Retinal pigment epithelial cell (primary cell): ENCODE results near the gene ARVCF.

Experiments used
- DNase-seq: peaks from one replicate; pipeline ENCODE4 v3.0.0-alpha.2; 2010; ENCODE audit warnings: low read depth
- H3K4me3 ChIP-seq: 2 replicates; pipeline ENCODE4 v1.5.1; 2011; ENCODE audit warnings: mild to moderate bottlenecking, low read length, control low read depth, moderate library complexity
- TF ChIP-seq, protein P1 (sequence below): conservative IDR thresholded peaks from 2 replicates; pipeline ENCODE4 v1.5.1; 2011; ENCODE audit warnings: low read depth, low read length, control low read depth, inconsistent platforms

ARVCF gene

DNA sequence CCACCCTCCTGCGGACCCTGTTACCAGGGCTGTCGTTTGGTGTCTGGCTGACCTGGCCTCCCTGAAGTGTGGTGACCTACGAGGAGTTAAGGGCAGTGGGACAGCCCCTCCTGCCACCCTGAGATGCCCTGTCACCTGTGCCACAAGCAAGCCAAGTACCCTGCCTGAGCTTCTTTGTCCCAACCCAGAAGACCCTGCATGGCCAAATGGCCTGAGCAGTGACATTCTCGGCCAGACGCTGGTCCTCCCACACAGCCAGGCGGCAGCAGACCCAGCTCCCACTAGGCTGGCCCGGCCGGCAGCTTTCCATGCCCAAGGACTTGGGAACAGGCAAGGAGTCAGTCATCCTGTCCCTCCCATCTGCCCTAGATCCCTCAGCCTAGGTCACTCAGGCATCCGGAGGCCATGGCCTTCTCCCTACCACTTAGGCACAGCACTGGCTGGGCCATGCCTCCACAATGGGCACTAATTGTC, 7.6 kb downstream of the ARVCF start:
- H3K4me3 ChIP-seq: no peak overlapping the region
- DNase-seq: no peak
- TF ChIP-seq, protein P1, sequence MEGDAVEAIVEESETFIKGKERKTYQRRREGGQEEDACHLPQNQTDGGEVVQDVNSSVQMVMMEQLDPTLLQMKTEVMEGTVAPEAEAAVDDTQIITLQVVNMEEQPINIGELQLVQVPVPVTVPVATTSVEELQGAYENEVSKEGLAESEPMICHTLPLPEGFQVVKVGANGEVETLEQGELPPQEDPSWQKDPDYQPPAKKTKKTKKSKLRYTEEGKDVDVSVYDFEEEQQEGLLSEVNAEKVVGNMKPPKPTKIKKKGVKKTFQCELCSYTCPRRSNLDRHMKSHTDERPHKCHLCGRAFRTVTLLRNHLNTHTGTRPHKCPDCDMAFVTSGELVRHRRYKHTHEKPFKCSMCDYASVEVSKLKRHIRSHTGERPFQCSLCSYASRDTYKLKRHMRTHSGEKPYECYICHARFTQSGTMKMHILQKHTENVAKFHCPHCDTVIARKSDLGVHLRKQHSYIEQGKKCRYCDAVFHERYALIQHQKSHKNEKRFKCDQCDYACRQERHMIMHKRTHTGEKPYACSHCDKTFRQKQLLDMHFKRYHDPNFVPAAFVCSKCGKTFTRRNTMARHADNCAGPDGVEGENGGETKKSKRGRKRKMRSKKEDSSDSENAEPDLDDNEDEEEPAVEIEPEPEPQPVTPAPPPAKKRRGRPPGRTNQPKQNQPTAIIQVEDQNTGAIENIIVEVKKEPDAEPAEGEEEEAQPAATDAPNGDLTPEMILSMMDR: no peak

DNA sequence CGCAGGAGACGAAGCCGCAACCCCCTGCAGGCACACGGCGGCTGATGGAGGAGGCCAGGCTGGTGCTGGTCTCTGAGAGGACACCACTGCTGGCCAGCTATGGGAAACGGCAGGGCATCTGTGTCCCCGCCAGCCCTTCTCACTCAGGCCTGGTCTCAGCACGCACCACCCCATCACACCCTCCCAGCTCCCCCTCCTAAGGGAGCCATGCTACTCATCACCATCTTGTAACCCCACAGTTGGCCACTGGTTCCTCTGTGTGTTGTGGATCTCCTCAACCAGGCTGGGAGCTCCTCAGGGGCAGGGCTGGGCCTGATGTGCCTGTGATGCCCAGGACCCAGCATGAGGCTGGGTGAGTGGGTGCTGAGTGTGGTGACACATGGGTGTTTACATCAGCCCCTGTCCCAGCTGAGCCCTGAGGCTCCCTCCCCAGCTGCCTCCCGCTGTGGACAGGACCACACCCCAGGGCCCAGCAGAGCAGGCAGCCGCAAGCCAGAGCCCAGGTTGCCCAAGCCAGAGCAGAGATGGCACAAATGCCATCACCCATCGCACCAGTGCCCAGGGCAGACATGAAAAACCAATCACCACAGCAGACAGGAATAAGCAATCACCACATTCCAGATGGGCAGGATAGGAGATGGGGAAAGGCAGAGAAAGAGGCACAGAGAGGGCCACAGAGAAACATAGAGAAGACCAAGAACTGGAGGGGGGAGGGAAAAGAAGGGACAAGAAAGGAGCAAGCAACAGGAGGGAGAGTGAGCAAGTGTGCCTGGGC, 8.2 kb downstream of the ARVCF start:
- H3K4me3 ChIP-seq: no peak overlapping the region
- TF ChIP-seq, protein P1: no peak
- DNase-seq: no peak

DNA sequence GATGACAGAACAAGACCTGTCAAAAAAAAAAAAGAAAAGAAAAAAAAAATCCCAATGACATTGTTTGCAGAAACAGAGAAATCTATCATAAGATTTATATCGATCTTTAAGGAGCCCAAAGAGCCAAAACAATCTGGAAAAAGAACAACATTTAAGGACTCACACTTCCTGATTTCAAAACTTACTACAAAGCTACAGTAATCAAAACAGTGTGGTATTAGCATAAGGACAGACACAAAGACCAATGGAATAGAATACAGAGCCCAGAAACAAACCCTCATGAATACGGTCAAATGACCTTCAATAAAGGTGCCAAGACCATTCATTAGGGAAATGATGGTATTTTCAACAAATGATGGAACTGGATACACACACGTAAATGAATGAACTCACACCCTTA, 12.2 kb downstream of the ARVCF start:
- TF ChIP-seq, protein P1: no peak
- no peak for DNase-seq
- H3K4me3 ChIP-seq: no peak overlapping the region

DNA sequence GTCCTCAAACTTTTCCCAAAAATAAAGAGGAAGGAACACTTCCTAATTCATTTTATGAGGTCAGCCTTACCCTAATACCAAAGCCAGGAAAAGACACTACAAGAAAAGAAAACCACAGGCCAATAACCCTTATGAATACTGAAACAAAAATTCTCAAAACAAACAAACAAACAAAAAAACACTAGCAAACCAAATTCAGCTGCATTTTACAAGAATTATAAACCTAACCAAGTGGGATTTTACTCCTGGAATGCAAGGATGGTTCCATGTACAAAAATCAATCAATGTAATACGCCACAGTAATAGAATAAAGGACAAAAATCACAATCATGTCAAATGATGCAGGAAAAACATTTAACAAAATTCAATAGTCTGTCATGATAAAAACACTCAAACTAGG, 13.3 kb downstream of the ARVCF start:
- no peak for DNase-seq
- TF ChIP-seq, protein P1: no peak
- no peak overlapping the region for H3K4me3 ChIP-seq

DNA sequence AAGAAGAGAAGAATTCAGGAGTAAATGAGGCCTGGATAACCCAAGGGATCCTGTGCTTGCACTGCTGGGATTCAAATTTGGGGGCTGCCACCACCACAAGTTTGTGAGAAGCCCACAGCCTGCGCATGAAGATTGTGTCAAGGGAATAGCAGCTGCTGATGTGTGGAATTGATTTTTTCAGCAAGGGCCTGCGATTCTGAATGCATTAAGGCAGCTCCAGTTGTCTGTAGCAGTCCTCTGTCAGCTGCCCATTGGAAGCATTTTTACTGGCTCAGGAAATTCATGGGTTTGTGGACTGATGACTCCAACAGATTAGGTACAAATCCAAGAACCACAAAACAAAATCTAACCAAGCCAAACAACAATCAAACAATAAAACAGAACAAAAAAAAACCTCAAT, 14.0 kb downstream of the ARVCF start:
- TF ChIP-seq, protein P1: no peak
- no peak for DNase-seq
- no peak overlapping the region for H3K4me3 ChIP-seq

DNA sequence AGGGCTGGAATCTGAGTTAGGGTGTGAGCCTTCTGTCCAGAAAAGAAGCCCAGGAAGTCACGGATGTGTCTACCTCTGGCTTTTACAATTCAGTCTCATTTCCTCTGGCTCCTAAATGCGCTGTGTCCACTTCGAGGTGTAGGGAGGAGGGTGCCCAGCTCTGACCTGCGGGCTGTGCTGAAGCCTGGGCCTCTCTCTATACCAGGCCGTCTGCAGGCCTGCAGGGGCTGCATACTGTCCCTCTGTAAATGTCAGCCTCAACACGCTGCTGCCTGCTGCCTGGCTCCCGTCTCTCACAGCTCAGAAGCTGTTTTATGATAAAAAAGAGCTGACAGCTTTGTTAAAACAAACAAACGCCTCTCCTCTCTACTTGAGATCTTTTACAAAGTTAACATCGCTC, 14.5 kb downstream of the ARVCF start:
- no peak for DNase-seq
- H3K4me3 ChIP-seq: no peak overlapping the region
- TF ChIP-seq, protein P1: no peak

DNA sequence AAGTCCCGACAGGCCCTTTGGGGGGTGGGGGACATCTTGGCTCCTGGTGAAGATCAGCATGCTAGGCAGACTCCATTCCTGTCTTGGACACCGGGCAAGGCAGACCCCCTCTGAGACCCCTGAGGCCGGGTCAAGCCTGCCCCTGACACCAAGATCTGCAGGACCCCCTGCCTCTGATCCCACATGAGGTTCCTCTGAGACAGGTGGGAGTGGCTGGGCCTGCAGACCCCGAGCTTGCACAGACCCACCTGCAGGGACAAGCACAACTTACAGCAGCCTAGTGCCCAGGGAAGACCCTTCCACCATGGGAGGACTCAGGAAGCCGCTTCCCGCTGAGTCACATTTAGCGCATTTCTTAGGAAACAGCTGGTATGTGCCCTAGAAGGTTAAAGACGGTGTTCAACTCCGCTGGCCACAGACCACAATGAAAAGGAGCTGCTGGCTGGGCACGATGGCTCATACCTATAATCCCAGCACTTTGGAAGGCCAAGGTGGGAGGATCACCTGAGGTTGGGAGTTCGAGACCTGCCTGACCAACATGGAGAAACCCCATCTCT, 15.5 kb downstream of the ARVCF start:
- TF ChIP-seq, protein P1: no peak
- no peak for DNase-seq

More for the DNA sequence above, 15.5 kb downstream of the ARVCF start:
- no peak overlapping the region for H3K4me3 ChIP-seq
